Suppressor macrophage treated with lipopolysaccharide for 4 hours (primary cell): ENCODE data around the gene TLCD4.
"Not testable (repeated sequence)": the region's sequence is repeated elsewhere in the genome, so short reads cannot be mapped to it uniquely, and the experiment has no call there.

Experiments
- DNase-seq: peaks from one replicate; pipeline ENCODE4 v3.0.0-alpha.2; 2020

Gene TLCD4

GRCh38 chr1:95096218-95096841, 20.8 kb upstream of the TLCD4 start:
- DNase-seq = no peak

DNA sequence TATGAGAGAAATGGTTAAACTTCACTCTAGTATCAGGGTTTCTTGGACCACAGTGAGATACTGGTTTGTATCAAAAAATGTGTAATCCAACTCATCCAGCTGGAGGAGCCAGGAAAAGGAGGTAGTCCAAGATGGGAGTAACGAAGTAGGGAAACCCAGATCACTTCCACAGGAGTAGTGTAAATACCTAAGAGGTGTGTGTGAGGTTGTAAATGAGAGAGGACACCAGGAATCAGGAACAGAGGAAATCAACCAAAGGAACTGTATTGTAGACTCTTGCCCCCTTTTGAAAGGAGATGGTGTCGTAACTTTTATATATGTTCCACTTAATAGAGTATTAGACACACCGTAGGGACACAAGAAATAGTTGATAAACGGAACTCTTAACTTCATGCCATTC, 19.7 kb upstream of the TLCD4 start:
- no peak for DNase-seq

GRCh38 chr1:95098196-95098595, 19.0 kb upstream of the TLCD4 start:
- no peak for DNase-seq

DNA sequence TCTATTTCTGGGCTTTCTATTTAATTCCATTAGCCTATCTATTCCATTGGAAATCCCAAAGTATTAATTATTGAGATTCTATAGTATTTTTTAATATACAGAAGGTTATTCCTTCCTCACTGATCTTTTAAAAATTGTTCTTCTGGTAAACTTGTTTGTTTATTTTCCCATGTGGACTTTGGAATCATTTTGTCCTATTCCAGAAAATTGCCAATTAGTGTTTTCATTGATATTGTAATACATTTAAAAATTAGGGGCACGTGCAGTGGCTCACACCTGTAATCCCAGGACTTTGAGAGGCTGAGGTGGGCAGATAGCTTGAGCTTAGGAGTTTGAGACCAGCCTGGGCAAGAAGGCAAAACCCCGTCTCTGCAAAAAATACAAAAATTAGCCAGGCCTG, 8.4 kb upstream of the TLCD4 start:
- DNase-seq = no peak

GRCh38 chr1:95111014-95111413, 6.1 kb upstream of the TLCD4 start:
- DNase-seq = no peak

GRCh38 chr1:95113684-95114083, 3.5 kb upstream of the TLCD4 start:
- DNase-seq = no peak

- no peak for DNase-seq
These were observed 1.4 kb upstream of the TLCD4 start for GRCh38 chr1:95115708-95116137.

DNA sequence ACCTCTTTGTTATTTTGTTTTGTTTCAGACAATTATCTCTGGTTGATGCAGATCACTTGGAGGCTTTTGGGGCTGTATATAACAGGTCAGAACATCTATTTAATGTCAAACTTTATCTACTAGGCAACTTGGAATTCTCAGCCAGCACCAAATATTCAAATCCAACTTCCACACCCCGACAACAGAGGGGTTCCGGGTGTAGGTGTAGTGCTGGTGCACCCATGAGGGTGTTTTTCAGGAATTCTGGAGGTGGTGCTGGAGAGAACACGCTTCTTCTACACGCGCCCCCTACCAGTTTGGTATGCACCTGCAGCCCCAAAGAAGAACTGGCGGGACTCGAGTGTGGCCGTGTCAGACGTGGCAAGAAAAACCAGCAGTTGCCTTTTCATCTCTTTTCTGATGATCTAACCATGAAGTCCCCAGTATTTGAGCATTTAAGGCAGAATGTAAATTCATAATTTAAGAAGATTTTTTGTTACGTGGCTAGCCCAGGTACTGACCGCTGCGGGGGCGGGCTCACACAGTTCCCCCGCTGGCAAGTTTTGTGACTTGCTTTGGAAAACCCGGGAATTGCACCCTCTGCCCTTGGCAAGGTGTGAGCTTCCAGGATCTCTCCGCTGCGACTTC, 462 bp upstream of the TLCD4 start:
- peak; percentile 7 for DNase-seq

DNA sequence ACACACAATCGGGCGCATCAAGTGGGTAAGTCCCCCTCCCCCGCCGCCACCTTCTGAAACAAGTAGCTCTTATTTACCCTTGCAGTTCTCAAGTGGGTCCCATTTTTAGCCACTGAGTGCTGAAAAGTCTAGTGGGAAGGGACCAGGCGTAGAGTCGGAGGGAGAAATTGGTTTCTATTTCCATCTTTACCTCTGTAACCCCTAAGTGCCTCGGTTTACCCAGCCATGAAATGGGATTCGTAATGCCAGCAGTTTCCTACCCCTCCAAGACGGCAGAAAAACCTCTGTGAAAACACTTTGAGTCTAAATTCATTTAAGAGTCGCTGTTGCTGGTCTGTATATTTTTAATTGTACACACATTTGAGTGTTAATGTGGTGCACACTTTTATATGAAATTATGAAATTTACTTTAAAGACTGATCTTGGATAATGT, 928 bp downstream of the TLCD4 start:
- DNase-seq = no peak

- DNase-seq = no peak
These were observed 1.6 kb downstream of the TLCD4 start for GRCh38 chr1:95118710-95119109.

DNA sequence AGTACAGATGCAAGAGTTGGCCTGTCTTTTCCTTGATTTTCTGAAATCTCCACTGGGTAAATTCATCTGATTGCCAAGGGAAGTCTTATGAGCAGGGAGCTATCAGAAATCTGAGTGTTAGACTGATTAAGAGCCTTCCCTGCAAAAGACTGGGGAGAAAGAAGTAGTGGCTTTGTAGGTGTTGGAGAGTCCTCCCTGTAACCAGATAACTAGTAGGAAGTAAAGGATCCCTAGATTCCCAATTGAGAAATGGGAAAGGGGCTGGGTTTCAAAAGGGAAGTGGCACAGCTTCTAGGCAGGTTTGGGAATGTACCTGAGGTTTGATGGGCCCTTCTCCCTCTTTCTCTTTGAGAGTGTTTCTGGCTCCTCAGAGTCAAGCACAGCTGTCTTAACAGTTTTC, 2.1 kb downstream of the TLCD4 start:
- no peak for DNase-seq

DNA sequence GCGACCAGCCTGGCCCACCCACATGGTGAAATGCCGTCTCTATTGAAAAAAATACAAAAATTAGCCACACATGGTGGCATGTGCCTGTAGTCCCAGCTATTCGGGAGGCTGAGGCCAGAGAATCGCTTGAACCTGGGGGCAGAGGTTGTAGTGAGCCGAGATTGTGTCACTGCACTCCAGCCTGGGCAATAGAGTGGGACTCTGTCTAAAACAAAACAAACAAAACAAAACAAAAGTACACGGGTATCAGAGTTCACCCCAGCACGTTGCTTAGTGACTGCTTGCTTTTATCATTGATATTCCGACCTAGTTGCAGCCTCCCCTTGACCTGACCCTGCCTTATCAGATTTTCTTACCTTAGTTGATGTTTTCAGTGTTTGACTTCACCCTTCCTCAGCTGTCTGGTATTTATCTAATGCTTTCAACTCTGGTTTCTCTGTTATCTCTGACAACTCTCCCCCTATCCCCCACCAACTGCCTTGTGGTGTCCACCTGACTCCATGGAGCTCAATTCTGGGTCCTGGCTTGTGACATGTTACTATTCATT, 5.1 kb downstream of the TLCD4 start:
- no peak for DNase-seq

GRCh38 chr1:95124342-95124741, 7.2 kb downstream of the TLCD4 start:
- no peak for DNase-seq

GRCh38 chr1:95126366-95126765, 9.2 kb downstream of the TLCD4 start:
- DNase-seq = no peak

DNA sequence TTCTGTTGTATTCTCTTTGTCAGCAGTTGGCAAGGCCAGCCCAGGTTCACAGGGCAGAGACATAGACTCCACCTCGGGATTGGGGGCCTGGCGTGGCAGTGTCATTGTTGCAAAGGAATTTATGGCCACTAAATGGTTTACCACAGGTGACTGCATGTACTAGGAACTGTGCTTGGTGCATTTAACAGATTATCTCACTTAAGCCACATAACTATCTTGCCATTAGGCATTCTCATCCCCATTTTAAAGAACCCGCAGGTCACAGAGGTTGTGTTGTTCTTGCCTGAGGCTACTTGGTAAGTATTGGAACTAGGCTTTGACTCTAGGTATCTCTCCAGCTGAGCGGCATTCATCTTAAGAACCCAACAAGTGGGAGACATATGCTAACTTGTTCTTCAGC, 9.7 kb downstream of the TLCD4 start:
- DNase-seq = no peak

- DNase-seq = no peak
These were observed 10.2 kb downstream of the TLCD4 start for GRCh38 chr1:95127380-95127779.

- DNase-seq = no peak
These were observed 15.6 kb downstream of the TLCD4 start for GRCh38 chr1:95132762-95133161.

- no peak for DNase-seq
These were observed 16.5 kb downstream of the TLCD4 start for GRCh38 chr1:95133687-95134086.

DNA sequence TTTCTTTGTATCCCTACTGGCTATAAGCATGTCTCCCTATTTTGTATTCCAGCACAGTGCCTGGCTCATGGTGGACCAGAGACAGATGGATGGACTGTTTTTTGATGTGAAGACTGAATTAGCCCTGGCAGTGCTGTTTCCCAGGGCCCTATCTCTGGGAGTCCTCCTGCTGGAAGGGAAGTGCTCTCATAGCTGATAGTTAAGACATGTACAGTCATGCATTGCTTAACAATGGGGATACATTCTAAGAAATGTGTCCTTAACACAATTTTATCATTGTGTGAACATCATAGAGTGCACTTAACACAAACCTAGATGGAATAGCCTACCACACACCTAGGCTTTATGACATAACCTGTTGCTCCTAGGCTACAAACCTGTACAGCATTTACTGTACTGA, 21.1 kb downstream of the TLCD4 start:
- no peak for DNase-seq

- DNase-seq = no peak
These were observed 21.9 kb downstream of the TLCD4 start for GRCh38 chr1:95139039-95139438.

GRCh38 chr1:95140791-95141190, 23.6 kb downstream of the TLCD4 start:
- DNase-seq = no peak

- no peak for DNase-seq
These were observed 28.3 kb downstream of the TLCD4 start for GRCh38 chr1:95145493-95145892.

DNA sequence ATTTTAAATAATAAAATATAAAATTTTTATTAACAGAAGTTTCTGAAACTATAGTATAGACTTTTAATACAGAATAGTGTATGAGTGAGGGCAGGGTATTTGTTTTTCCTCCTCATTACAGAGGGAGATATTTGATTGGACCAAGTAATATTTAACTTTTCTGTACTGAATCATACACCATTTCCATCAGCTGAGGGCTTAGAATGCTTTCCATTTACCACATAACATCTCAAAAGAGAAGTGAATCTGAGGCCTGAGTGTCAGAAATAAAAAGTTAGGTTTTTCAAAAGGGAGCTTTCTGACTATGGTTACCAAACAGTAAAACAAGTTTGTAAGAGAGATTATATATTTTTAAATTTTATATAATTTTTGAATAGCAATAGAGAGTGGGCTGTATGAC, 29.5 kb downstream of the TLCD4 start:
- DNase-seq = peak; percentile 6

DNA sequence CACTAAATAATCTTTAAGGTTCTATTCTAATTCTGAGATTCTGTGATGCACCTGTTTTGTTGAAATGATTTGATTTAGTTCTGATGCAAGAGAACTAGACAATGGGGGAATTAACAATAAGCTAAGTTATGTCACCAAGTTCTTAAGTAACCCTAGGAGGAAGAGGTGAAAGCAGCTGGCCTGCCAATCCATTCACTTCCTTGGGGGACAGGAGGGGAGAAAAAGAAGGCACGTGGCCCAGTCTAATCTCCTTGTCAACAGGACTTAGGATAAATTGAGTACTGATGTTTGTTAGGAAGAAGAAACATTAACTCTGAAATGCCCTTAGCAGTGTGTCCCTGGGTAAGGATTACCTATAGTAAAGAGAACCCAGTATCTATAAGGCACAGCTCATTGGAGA, 36.9 kb downstream of the TLCD4 start:
- no peak for DNase-seq

DNA sequence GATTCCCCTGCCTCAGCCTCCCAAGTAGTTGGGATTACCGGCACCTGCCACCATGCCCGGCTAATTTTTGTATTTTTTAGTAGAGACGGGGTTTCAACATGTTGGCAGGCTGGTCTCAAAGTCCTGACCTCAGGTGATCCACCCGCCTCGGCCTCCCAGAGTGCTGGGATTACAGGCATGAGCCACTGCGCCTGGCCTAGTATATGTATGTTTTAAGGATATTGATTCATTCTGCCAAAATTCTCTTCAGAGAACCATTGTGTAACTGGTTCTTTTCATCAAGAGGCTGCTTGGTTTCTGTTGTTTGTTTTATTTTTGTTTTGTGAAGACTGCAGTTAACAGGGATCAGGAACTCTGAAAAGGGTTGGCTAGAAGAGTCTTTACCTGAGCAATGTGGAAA, 48.4 kb downstream of the TLCD4 start:
- not testable (repeated sequence) for DNase-seq
